ENCODE results near the gene URI1. TPM values are rescaled to one million over a fixed set of nuclear protein-coding genes. Genes with fewer than 3 reads are reported as not detected.
"Not testable (repeated sequence)": the region's sequence is repeated elsewhere in the genome, so short reads cannot be mapped to it uniquely, and the experiment has no call there.

Gene URI1
- total RNA-seq, 1 donor from 2014 or later, result 45.1 TPM

- no peaks in the 10 kb centered on the region for H3K27me3 ChIP-seq
- H3K4me1 ChIP-seq, result peaks cover 35% of the 10 kb centered on the region
- DNase-seq (no peak), ATAC-seq (no peak)
- H3K9me3 ChIP-seq, result no peaks in the 10 kb centered on the region
- H3K4me3 ChIP-seq, result peak overlapping the region; percentile 94
- TF ChIP-seq CTCF (IDR thresholded peaks at IDR 0.05), result no peak
- intact Hi-C loops (cut with DNase I), result no loop called here
- H3K27ac ChIP-seq, result peak overlapping the region; percentile 74
- no peaks in the 10 kb centered on the region for H3K36me3 ChIP-seq
These were observed 1.6 kb downstream of the URI1 start for GRCh38 chr19:29943615-29944014.

- Histone ChIP-seq H3K36me3 (no peaks in the 10 kb centered on the region), H3K4me1 (peaks cover 35% of the 10 kb centered on the region), H3K4me3 (no peak overlapping the region), H3K27ac (no peak overlapping the region), H3K9me3 (no peaks in the 10 kb centered on the region), H3K27me3 (no peaks in the 10 kb centered on the region)
- no peak for ATAC-seq
- intact Hi-C loops (cut with DNase I), result no loop called here
- DNase-seq, result no peak
- TF ChIP-seq CTCF (IDR thresholded peaks at IDR 0.05), result no peak
These were observed 2.5 kb downstream of the URI1 start for GRCh38 chr19:29944390-29945012.

- no peak for ATAC-seq
- Histone ChIP-seq H3K27ac (no peak overlapping the region), H3K4me3 (no peak overlapping the region)
These were observed 3.0 kb downstream of the URI1 start for GRCh38 chr19:29945017-29945416.

GRCh38 chr19:29945433-29945832 is 3.4 kb downstream of the URI1 start:
- Histone ChIP-seq H3K36me3 (no peaks in the 10 kb centered on the region), H3K27ac (no peak overlapping the region), H3K4me1 (peaks cover 35% of the 10 kb centered on the region), H3K4me3 (no peak overlapping the region), H3K27me3 (no peaks in the 10 kb centered on the region), H3K9me3 (no peaks in the 10 kb centered on the region)
- TF ChIP-seq CTCF (IDR thresholded peaks at IDR 0.05), result no peak
- no peak for ATAC-seq
- no peak for DNase-seq
- intact Hi-C loops (cut with DNase I), result no loop called here

More at GRCh38 chr19:29945017-29945416, 3.0 kb downstream of the URI1 start:
- no peak for DNase-seq
- intact Hi-C loops (cut with DNase I), result no loop called here
- Histone ChIP-seq H3K9me3 (no peaks in the 10 kb centered on the region), H3K27me3 (no peaks in the 10 kb centered on the region), H3K36me3 (no peaks in the 10 kb centered on the region), H3K4me1 (peaks cover 35% of the 10 kb centered on the region)
- no peak for TF ChIP-seq CTCF (IDR thresholded peaks at IDR 0.05)

GRCh38 chr19:29946645-29947044 is 4.6 kb downstream of the URI1 start:
- no peak for TF ChIP-seq CTCF (IDR thresholded peaks at IDR 0.05)
- Histone ChIP-seq H3K4me3 (no peak overlapping the region), H3K4me1 (peaks cover 31% of the 10 kb centered on the region), H3K9me3 (no peaks in the 10 kb centered on the region), H3K36me3 (no peaks in the 10 kb centered on the region), H3K27ac (no peak overlapping the region), H3K27me3 (no peaks in the 10 kb centered on the region)
- intact Hi-C loops (cut with DNase I), result no loop called here
- ATAC-seq, result no peak
- no peak for DNase-seq

GRCh38 chr19:29947871-29948270 is 5.8 kb downstream of the URI1 start:
- DNase-seq (no peak), ATAC-seq (no peak)
- no peak for TF ChIP-seq CTCF (IDR thresholded peaks at IDR 0.05)
- Histone ChIP-seq H3K27me3 (no peaks in the 10 kb centered on the region), H3K4me3 (no peak overlapping the region), H3K4me1 (peaks cover 29% of the 10 kb centered on the region), H3K27ac (no peak overlapping the region), H3K9me3 (no peaks in the 10 kb centered on the region), H3K36me3 (no peaks in the 10 kb centered on the region)
- intact Hi-C loops (cut with DNase I), result no loop called here

GRCh38 chr19:29948759-29949470 is 6.9 kb downstream of the URI1 start:
- peaks cover 22% of the 10 kb centered on the region for H3K4me1 ChIP-seq
- intact Hi-C loops (cut with DNase I); H3K4me3 ChIP-seq; H3K36me3 ChIP-seq; DNase-seq; H3K27ac ChIP-seq; ATAC-seq; H3K27me3 ChIP-seq; H3K9me3 ChIP-seq: not testable (repeated sequence)
